B cell (primary cell): ENCODE data around the gene KLHL1.
"Not testable (repeated sequence)": the region's sequence is repeated elsewhere in the genome, so short reads cannot be mapped to it uniquely, and the experiment has no call there.

Experiments used
- EZH2 ChIP-seq: IDR thresholded peaks from 2 replicates; pipeline ENCODE4 v1.6.1; 2012; ENCODE audit warnings: borderline replicate concordance, low read depth, mild to moderate bottlenecking, moderate library complexity, low read length; ENCODE audit not compliant: insufficient read depth, poor library complexity, severe bottlenecking
- TF ChIP-seq, protein P1 (sequence below): fragments of 200-600 bp; IDR thresholded peaks from one replicate; pipeline ENCODE4 v1.8.0; 2022; ENCODE audit warnings: antibody characterized with exemption, mild to moderate bottlenecking

DNA sequence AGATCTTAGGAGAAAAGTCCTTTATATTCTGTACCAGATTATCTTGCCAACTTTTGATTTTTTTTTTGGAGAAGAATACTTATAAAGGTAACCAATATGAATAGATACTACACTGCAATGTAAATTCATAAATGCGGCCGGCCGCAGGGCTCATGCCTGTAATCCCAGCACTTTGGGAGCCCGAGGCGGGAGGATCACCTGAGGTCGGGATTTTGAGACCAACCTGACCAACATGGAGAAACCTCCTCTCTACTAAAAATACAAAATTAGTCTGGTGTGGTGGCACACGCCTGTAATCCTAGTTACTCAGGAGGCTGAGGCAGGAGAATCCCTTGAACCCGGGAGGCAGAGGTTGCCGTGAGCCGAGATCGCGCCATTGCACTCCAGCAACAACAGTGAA lies 34.4 kb upstream of the KLHL1 start:
- TF ChIP-seq, protein P1, sequence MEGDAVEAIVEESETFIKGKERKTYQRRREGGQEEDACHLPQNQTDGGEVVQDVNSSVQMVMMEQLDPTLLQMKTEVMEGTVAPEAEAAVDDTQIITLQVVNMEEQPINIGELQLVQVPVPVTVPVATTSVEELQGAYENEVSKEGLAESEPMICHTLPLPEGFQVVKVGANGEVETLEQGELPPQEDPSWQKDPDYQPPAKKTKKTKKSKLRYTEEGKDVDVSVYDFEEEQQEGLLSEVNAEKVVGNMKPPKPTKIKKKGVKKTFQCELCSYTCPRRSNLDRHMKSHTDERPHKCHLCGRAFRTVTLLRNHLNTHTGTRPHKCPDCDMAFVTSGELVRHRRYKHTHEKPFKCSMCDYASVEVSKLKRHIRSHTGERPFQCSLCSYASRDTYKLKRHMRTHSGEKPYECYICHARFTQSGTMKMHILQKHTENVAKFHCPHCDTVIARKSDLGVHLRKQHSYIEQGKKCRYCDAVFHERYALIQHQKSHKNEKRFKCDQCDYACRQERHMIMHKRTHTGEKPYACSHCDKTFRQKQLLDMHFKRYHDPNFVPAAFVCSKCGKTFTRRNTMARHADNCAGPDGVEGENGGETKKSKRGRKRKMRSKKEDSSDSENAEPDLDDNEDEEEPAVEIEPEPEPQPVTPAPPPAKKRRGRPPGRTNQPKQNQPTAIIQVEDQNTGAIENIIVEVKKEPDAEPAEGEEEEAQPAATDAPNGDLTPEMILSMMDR: not testable (repeated sequence)
- TF ChIP-seq EZH2: not testable (repeated sequence)
